Ovary (tissue), 9 donors: ENCODE measurements around the gene COL24A1. TPM values are rescaled to one million over a fixed set of nuclear protein-coding genes. Genes with fewer than 3 reads are reported as not detected.

Experiments
- DNase-seq, 5 donors: peaks; one replicate each; pipeline ENCODE4 v3.0.0-alpha.2; 2019 to 2020
- H3K27ac ChIP-seq, 2 donors: fragments of 200-600 bp; one replicate each; pipeline versions ENCODE4 v1.5.1 to v1.8.0; 2019 to 2022
- H3K27me3 ChIP-seq: fragments of 200-600 bp; one replicate; pipeline ENCODE4 v1.8.0; 2022
- H3K36me3 ChIP-seq: fragments of 200-600 bp; sonication (generic); one replicate; pipeline ENCODE4 v1.5.1; 2019
- H3K4me1 ChIP-seq: one replicate; pipeline ENCODE4 v1.8.1; 2013; ENCODE audit warnings: mild to moderate bottlenecking, moderate library complexity; ENCODE audit not compliant: insufficient read depth
- H3K4me3 ChIP-seq: fragments of 200-600 bp; sonication (generic); one replicate; pipeline ENCODE4 v1.5.1; 2017
- H3K9me3 ChIP-seq, 2 donors: fragments of 200-600 bp in 1 of 2; sonication (generic) in 1 of 2; one replicate each; pipeline versions ENCODE4 v1.5.1 to v1.8.1; 2013 to 2019; ENCODE audit warnings: mild to moderate bottlenecking in 1 of 2, moderate library complexity in 1 of 2
- CTCF ChIP-seq, 3 donors: fragments of 450-650 bp in 2 of 3; fragments of 200-600 bp in 1 of 3; IDR thresholded peaks; one replicate each; pipeline versions ENCODE4 v1.5.1 to v1.8.0; 2016 to 2022; ENCODE audit warnings: antibody characterized with exemption in 3 of 3, mild to moderate bottlenecking in 1 of 3
- EP300 ChIP-seq: sonication (generic); formaldehyde crosslinking; IDR thresholded peaks from one replicate; pipeline ENCODE4 v1.6.1; 2017; ENCODE audit warnings: antibody characterized with exemption
- POLR2A ChIP-seq: fragments of 450-650 bp; IDR thresholded peaks from one replicate; pipeline ENCODE4 v1.6.1; 2017; ENCODE audit warnings: antibody characterized with exemption, mild to moderate bottlenecking, moderate library complexity
- WGBS, 3 donors: extraction: QIAGEN DNeasy Blood & Tissue Kit in 1 of 3; methylation state at CpG; one replicate each; pipeline versions ENCODE4 v1.1.5 to v1.1.7; 2013 to 2017; 5-methylcytosine and 5-hydroxymethylcytosine counted together
- intact Hi-C, 4 donors: fragments of 100-400 bp; cut with DNase I; formaldehyde crosslinking; loops; one replicate each; pipeline versions ENCODE4 v1.11.0 to v1.15.1; 2022 to 2023
- polyA plus RNA-seq, 2 donors: library from polyadenylated mRNA; stranded (reverse); fragments of 200-250 nt in 1 of 2; fragments of 350-450 nt in 1 of 2; fragmentation: Illumina TruSeq in 1 of 2; extraction: RNeasy Lipid Tissue Mini Kit (QIAGEN cat#74804) in 1 of 2; gene quantifications; one replicate each; pipeline ENCODE4 v1.2.3, GENCODE V29; 2013 to 2014
- total RNA-seq, 7 donors: library from RNA; depleted of rRNA in 2 of 7; stranded (reverse); fragments of >200 nt in 2 of 7; fragmentation: NEBNext Ultra II Directional in 3 of 7; extraction: Animal tissue kit (Norgen Biotek cat#: 25700) in 3 of 7; gene quantifications; one replicate each; pipeline versions ENCODE4 v1.1.0 to v1.2.4, GENCODE V29; 2016 to 2023
- donor health status: DM: no; HTN: no; CAD: no; lungs with moderate emphysema.
- donor health status: DM: no; HTN: no; CAD: no.
- donor health status: Bipolar disorder and iron deficiency.
- donor health status: DM: yes; HTN: yes; CAD: no.
- donor health status: DM: no; HTN: no; CAD: no.
- donor health status: DM: yes; HTN: yes; CAD: no.

The COL24A1 gene
- total and polyA plus RNA-seq, 9 donors, result 0.31 to 5.8 (median 0.74) TPM

- WGBS, 3 donors, result 72 to 81% (median 76%) methylated on average over 3 of the region's 3 CpGs
These were observed 267.7 kb downstream of the COL24A1 start for GRCh38 chr1:85888921-85889320.

GRCh38 chr1:85884372-85885035 lies 272.1 kb downstream of the COL24A1 start:
- Histone ChIP-seq H3K4me1 (no peaks in the 10 kb centered on the region), H3K36me3 (no peaks in the 10 kb centered on the region), H3K27me3 (no peaks in the 10 kb centered on the region), H3K4me3 (no peak overlapping the region), H3K27ac (no peak overlapping the region), H3K9me3 (no peaks in the 10 kb centered on the region)
- TF ChIP-seq CTCF (IDR thresholded peaks at IDR 0.05) (no peak), EP300 (no peak)
- no peak for DNase-seq
- intact Hi-C loops, result no loop called here
- WGBS, 3 donors, result 55 to 63% (median 60%) methylated on average over 1 of the region's 1 CpG

More at GRCh38 chr1:85888921-85889320, 267.7 kb downstream of the COL24A1 start:
- no peak for DNase-seq
- Histone ChIP-seq H3K27me3 (no peaks in the 10 kb centered on the region), H3K4me3 (no peak overlapping the region), H3K36me3 (no peaks in the 10 kb centered on the region), H3K27ac (no peak overlapping the region), H3K4me1 (no peaks in the 10 kb centered on the region), H3K9me3 (no peaks in the 10 kb centered on the region)
- intact Hi-C loops, result no loop called here
- TF ChIP-seq POLR2A (no peak), CTCF (IDR thresholded peaks at IDR 0.05) (no peak), EP300 (no peak)

- intact Hi-C loops, result no loop called here
- no peaks in the 10 kb centered on the region for H3K36me3 ChIP-seq
- H3K4me3 ChIP-seq, result no peak overlapping the region
- TF ChIP-seq EP300 (no peak), POLR2A (no peak), CTCF (IDR thresholded peaks at IDR 0.05) (no peak)
- H3K27ac ChIP-seq, result no peak overlapping the region
- DNase-seq, result no peak
- H3K9me3 ChIP-seq, result no peaks in the 10 kb centered on the region
- no peaks in the 10 kb centered on the region for H3K27me3 ChIP-seq
- no peaks in the 10 kb centered on the region for H3K4me1 ChIP-seq
These were observed 289.4 kb downstream of the COL24A1 start for GRCh38 chr1:85867189-85867588.

GRCh38 chr1:85865213-85865612 lies 291.4 kb downstream of the COL24A1 start:
- no peak overlapping the region for H3K27ac ChIP-seq
- no peaks in the 10 kb centered on the region for H3K4me1 ChIP-seq
- TF ChIP-seq CTCF (IDR thresholded peaks at IDR 0.05), result no peak
- no peak for TF ChIP-seq EP300
- no peak for TF ChIP-seq POLR2A
- 18 to 49% (median 19%) methylated on average over 1 of the region's 1 CpG for WGBS, 3 donors
- no peaks in the 10 kb centered on the region for H3K9me3 ChIP-seq
- no peak overlapping the region for H3K4me3 ChIP-seq
- no peaks in the 10 kb centered on the region for H3K36me3 ChIP-seq
- H3K27me3 ChIP-seq, result no peaks in the 10 kb centered on the region
- DNase-seq, result no peak
- intact Hi-C loops, result no loop called here
